HEK293 (cell line): ENCODE measurements around the gene DMD.

Experiments
- CTCF ChIA-PET: fragments of 350-600 bp; formaldehyde crosslinking; extraction: SDS; loops from one replicate; lab custom pipeline; 2021; ENCODE audit warnings: antibody characterized with exemption; lab: Yijun Ruan, JAX
- POLR2A ChIA-PET: fragments of 300-600 bp; formaldehyde crosslinking; extraction: SDS; loops from one replicate; lab custom pipeline; 2020; ENCODE audit warnings: antibody characterized with exemption, inconsistent platforms; lab: Yijun Ruan, JAX
- H3K27ac ChIP-seq: fragments of 200-500 bp; sonication (Bioruptor generic); 2 replicates; pipeline ENCODE4 v1.5.1; 2014; ENCODE audit warnings: low read depth, low read length, control low read depth, inconsistent platforms; ENCODE audit errors: extremely low read depth
- H3K36me3 ChIP-seq, 2 experiments: fragments of 200-500 bp in 1 of 2; sonication (Bioruptor generic) in 1 of 2; 1 replicate in 1 of 2; 2 replicates in 1 of 2; pipeline ENCODE4 v1.5.1; 2014 to 2017; ENCODE audit warnings: inconsistent platforms in 2 of 2, low read length in 2 of 2; ENCODE audit not compliant: control insufficient read depth in 2 of 2, insufficient read depth in 1 of 2
- H3K4me1 ChIP-seq: fragments of 200-500 bp; sonication (Bioruptor generic); 2 replicates; pipeline ENCODE4 v1.5.1; 2014; ENCODE audit warnings: mild to moderate bottlenecking, low read length, inconsistent platforms; ENCODE audit not compliant: control insufficient read depth, insufficient read depth
- H3K4me3 ChIP-seq: 2 replicates; pipeline ENCODE4 v1.5.1; 2011; ENCODE audit warnings: low read depth, mild to moderate bottlenecking, control low read depth, low read length, moderate library complexity
- H3K9me3 ChIP-seq: fragments of 200-500 bp; sonication (Bioruptor generic); 2 replicates; pipeline ENCODE4 v1.5.1; 2014; ENCODE audit warnings: low read depth, low read length, inconsistent platforms; ENCODE audit not compliant: control insufficient read depth, insufficient read depth
- GFI1B ChIP-seq: fragments of 450-650 bp; formaldehyde crosslinking; IDR thresholded peaks from 2 replicates; pipeline ENCODE4 v1.5.1; 2016; ENCODE audit warnings: missing biosample characterization, missing genetic modification characterization
- GLIS1 ChIP-seq: fragments of 450-650 bp; formaldehyde crosslinking; IDR thresholded peaks from 2 replicates; pipeline ENCODE4 v1.5.1; 2016; ENCODE audit warnings: missing biosample characterization, missing genetic modification characterization
- KLF10 ChIP-seq: fragments of 450-650 bp; IDR thresholded peaks from 2 replicates; pipeline ENCODE4 v1.5.1; 2018; ENCODE audit warnings: missing biosample characterization, mild to moderate bottlenecking, missing genetic modification characterization
- SALL2 ChIP-seq: fragments of 450-650 bp; formaldehyde crosslinking; IDR thresholded peaks from 2 replicates; pipeline ENCODE4 v1.5.0; 2017; ENCODE audit warnings: missing biosample characterization, mild to moderate bottlenecking, missing genetic modification characterization, borderline replicate concordance
- SP7 ChIP-seq: fragments of 450-650 bp; formaldehyde crosslinking; IDR thresholded peaks from 2 replicates; pipeline ENCODE4 v1.5.1; 2016; ENCODE audit warnings: missing biosample characterization, missing genetic modification characterization
- ZBTB48 ChIP-seq: fragments of 450-650 bp; formaldehyde crosslinking; IDR thresholded peaks from 2 replicates; pipeline ENCODE4 v1.5.1; 2016; ENCODE audit warnings: missing biosample characterization, missing genetic modification characterization
- ZBTB7A ChIP-seq: fragments of 450-650 bp; formaldehyde crosslinking; IDR thresholded peaks from 2 replicates; pipeline ENCODE4 v1.5.1; 2016; ENCODE audit warnings: low read depth, missing biosample characterization, missing genetic modification characterization
- ZNF112 ChIP-seq: fragments of 450-650 bp; formaldehyde crosslinking; IDR thresholded peaks from 2 replicates; pipeline ENCODE4 v1.5.0; 2017; ENCODE audit warnings: missing biosample characterization, missing genetic modification characterization
- ZNF146 ChIP-seq: fragments of 450-650 bp; formaldehyde crosslinking; IDR thresholded peaks from 2 replicates; pipeline ENCODE4 v1.5.1; 2016; ENCODE audit warnings: missing biosample characterization, missing genetic modification characterization
- ZNF155 ChIP-seq: fragments of 450-650 bp; formaldehyde crosslinking; IDR thresholded peaks from 2 replicates; pipeline ENCODE4 v1.5.1; 2016; ENCODE audit warnings: missing biosample characterization, missing genetic modification characterization
- ZNF184 ChIP-seq: fragments of 450-650 bp; IDR thresholded peaks from 2 replicates; pipeline ENCODE4 v1.5.1; 2018; ENCODE audit warnings: missing biosample characterization, mild to moderate bottlenecking, missing genetic modification characterization
- ZNF2 ChIP-seq: fragments of 450-650 bp; formaldehyde crosslinking; IDR thresholded peaks from 2 replicates; pipeline ENCODE4 v1.5.1; 2016; ENCODE audit warnings: missing biosample characterization, missing genetic modification characterization
- ZNF221 ChIP-seq: fragments of 450-650 bp; formaldehyde crosslinking; IDR thresholded peaks from 2 replicates; pipeline ENCODE4 v1.5.1; 2017; ENCODE audit warnings: missing biosample characterization, missing genetic modification characterization, borderline replicate concordance
- ZNF24 ChIP-seq: fragments of 450-650 bp; formaldehyde crosslinking; IDR thresholded peaks from 2 replicates; pipeline ENCODE4 v1.5.1; 2016; ENCODE audit warnings: missing biosample characterization, missing genetic modification characterization
- ZNF354C ChIP-seq: fragments of 450-650 bp; formaldehyde crosslinking; IDR thresholded peaks from 2 replicates; pipeline ENCODE4 v1.5.1; 2016; ENCODE audit warnings: missing biosample characterization, missing genetic modification characterization, low read depth, borderline replicate concordance
- ZNF621 ChIP-seq: fragments of 450-650 bp; formaldehyde crosslinking; IDR thresholded peaks from 2 replicates; pipeline ENCODE4 v1.5.1; 2017; ENCODE audit warnings: missing biosample characterization, missing genetic modification characterization
- ZNF629 ChIP-seq: fragments of 450-650 bp; formaldehyde crosslinking; IDR thresholded peaks from 2 replicates; pipeline ENCODE4 v1.5.1; 2017; ENCODE audit warnings: missing biosample characterization, missing genetic modification characterization
- ZNF664 ChIP-seq: fragments of 450-650 bp; formaldehyde crosslinking; IDR thresholded peaks from 2 replicates; pipeline ENCODE4 v1.5.1; 2016; ENCODE audit warnings: missing biosample characterization, missing genetic modification characterization
- ZNF785 ChIP-seq: fragments of 450-650 bp; formaldehyde crosslinking; IDR thresholded peaks from 2 replicates; pipeline ENCODE4 v1.5.1; 2016; ENCODE audit warnings: missing biosample characterization, missing genetic modification characterization
- ZNF791 ChIP-seq: fragments of 450-650 bp; formaldehyde crosslinking; IDR thresholded peaks from 2 replicates; pipeline ENCODE4 v1.5.1; 2016; ENCODE audit warnings: missing biosample characterization, missing genetic modification characterization
- ZSCAN30 ChIP-seq: fragments of 450-650 bp; IDR thresholded peaks from 2 replicates; pipeline ENCODE4 v1.5.1; 2018; ENCODE audit warnings: missing biosample characterization, mild to moderate bottlenecking, missing genetic modification characterization, moderate library complexity
- TF ChIP-seq, protein P1 (sequence below): fragments of 450-650 bp; formaldehyde crosslinking; conservative IDR thresholded peaks from 2 replicates; pipeline ENCODE4 v1.5.1; 2016; ENCODE audit warnings: low read depth, missing biosample characterization, missing genetic modification characterization
- TF ChIP-seq, protein P2 (sequence below): fragments of 450-650 bp; formaldehyde crosslinking; IDR thresholded peaks from 2 replicates; pipeline ENCODE4 v1.5.1; 2016; ENCODE audit warnings: missing biosample characterization, missing genetic modification characterization
- TF ChIP-seq, protein P3 (sequence below): fragments of 450-650 bp; formaldehyde crosslinking; IDR thresholded peaks from 2 replicates; pipeline ENCODE4 v1.5.1; 2016; ENCODE audit warnings: missing biosample characterization, missing genetic modification characterization
- TF ChIP-seq, protein P4 (sequence below): fragments of 450-650 bp; formaldehyde crosslinking; IDR thresholded peaks from 2 replicates; pipeline ENCODE4 v1.5.1; 2016; ENCODE audit warnings: missing biosample characterization, missing genetic modification characterization
- TF ChIP-seq, protein P5 (sequence below): fragments of 450-650 bp; formaldehyde crosslinking; IDR thresholded peaks from 2 replicates; pipeline ENCODE4 v1.5.1; 2016; ENCODE audit warnings: missing biosample characterization, missing genetic modification characterization

The DMD gene

DNA sequence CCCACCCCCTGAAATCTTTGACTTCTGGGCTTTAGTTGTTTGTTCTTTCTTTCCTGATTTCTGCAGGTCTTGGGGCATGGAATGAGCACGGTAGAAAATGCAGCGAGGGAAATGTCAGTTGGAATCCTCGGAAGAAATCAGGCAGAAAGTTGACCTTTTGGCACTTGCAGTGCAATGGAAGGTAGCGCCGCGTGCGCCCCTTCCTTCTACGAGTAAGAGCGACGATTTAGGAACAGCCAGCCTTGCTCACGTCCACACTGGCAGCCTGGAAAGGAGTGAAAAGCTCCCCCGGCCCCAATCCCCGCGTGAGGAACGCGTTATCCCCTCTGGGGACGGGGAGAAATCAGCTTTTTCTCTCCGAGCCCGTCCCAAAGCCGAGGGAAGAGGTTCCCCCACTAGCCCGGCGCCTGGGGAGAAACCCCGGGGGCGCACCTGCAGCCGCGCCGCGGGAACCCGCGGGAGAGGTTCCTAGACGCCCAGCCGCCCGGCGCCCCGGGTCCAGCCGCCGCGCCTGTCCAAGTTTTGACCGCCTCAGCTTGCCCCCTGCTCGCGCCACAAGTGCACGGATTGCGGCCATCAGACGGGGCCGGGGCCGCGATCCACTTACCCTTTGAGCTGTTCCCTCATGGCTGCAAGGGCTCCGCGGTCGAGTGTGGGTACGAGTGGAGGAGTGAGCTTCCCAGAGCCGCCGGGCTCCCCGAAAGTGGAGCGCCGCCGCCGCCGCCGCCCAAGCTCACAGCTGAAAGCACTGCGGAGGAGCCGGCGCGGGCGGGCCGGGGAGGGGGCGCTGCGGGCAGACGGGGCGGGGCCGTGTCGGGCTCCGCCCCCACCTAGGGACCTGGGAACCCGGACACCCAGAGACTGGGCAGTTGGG is 1944.9 kb downstream of the DMD start (continued):
- TF ChIP-seq, protein P1, sequence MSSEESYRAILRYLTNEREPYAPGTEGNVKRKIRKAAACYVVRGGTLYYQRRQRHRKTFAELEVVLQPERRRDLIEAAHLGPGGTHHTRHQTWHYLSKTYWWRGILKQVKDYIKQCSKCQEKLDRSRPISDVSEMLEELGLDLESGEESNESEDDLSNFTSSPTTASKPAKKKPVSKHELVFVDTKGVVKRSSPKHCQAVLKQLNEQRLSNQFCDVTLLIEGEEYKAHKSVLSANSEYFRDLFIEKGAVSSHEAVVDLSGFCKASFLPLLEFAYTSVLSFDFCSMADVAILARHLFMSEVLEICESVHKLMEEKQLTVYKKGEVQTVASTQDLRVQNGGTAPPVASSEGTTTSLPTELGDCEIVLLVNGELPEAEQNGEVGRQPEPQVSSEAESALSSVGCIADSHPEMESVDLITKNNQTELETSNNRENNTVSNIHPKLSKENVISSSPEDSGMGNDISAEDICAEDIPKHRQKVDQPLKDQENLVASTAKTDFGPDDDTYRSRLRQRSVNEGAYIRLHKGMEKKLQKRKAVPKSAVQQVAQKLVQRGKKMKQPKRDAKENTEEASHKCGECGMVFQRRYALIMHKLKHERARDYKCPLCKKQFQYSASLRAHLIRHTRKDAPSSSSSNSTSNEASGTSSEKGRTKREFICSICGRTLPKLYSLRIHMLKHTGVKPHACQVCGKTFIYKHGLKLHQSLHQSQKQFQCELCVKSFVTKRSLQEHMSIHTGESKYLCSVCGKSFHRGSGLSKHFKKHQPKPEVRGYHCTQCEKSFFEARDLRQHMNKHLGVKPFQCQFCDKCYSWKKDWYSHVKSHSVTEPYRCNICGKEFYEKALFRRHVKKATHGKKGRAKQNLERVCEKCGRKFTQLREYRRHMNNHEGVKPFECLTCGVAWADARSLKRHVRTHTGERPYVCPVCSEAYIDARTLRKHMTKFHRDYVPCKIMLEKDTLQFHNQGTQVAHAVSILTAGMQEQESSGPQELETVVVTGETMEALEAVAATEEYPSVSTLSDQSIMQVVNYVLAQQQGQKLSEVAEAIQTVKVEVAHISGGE (tag by site-specific recombination), result no peak
- TF ChIP-seq, protein P2, sequence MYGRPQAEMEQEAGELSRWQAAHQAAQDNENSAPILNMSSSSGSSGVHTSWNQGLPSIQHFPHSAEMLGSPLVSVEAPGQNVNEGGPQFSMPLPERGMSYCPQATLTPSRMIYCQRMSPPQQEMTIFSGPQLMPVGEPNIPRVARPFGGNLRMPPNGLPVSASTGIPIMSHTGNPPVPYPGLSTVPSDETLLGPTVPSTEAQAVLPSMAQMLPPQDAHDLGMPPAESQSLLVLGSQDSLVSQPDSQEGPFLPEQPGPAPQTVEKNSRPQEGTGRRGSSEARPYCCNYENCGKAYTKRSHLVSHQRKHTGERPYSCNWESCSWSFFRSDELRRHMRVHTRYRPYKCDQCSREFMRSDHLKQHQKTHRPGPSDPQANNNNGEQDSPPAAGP, result no peak
- TF ChIP-seq ZNF785 (tag by site-specific recombination) (no peak), ZNF2 (tag by site-specific recombination) (no peak), ZNF221 (tag by site-specific recombination) (no peak), KLF10 (tag by site-specific recombination) (no peak), SALL2 (tag by site-specific recombination) (no peak), ZNF184 (tag by site-specific recombination) (no peak), ZNF791 (tag by site-specific recombination) (no peak), ZNF354C (no peak), ZNF621 (tag by site-specific recombination) (no peak), ZNF146 (tag by site-specific recombination) (no peak), ZNF629 (tag by site-specific recombination) (no peak), ZNF155 (tag by site-specific recombination) (no peak)
- TF ChIP-seq, protein P3, sequence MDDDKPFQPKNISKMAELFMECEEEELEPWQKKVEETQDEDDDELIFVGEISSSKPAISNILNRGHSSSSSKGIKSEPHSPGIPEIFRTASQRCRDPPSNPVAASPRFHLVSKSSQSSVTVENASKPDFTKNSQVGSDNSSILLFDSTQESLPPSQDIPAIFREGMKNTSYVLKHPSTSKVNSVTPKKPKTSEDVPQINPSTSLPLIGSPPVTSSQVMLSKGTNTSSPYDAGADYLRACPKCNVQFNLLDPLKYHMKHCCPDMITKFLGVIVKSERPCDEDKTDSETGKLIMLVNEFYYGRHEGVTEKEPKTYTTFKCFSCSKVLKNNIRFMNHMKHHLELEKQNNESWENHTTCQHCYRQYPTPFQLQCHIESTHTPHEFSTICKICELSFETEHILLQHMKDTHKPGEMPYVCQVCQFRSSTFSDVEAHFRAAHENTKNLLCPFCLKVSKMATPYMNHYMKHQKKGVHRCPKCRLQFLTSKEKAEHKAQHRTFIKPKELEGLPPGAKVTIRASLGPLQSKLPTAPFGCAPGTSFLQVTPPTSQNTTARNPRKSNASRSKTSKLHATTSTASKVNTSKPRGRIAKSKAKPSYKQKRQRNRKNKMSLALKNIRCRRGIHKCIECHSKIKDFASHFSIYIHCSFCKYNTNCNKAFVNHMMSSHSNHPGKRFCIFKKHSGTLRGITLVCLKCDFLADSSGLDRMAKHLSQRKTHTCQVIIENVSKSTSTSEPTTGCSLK (tag by site-specific recombination), result no peak
- TF ChIP-seq, protein P4, sequence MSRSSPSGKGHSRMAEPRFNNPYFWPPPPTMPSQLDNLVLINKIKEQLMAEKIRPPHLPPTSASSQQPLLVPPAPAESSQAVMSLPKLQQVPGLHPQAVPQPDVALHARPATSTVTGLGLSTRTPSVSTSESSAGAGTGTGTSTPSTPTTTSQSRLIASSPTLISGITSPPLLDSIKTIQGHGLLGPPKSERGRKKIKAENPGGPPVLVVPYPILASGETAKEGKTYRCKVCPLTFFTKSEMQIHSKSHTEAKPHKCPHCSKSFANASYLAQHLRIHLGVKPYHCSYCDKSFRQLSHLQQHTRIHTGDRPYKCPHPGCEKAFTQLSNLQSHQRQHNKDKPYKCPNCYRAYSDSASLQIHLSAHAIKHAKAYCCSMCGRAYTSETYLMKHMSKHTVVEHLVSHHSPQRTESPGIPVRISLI (tag by site-specific recombination), result no peak

DNA sequence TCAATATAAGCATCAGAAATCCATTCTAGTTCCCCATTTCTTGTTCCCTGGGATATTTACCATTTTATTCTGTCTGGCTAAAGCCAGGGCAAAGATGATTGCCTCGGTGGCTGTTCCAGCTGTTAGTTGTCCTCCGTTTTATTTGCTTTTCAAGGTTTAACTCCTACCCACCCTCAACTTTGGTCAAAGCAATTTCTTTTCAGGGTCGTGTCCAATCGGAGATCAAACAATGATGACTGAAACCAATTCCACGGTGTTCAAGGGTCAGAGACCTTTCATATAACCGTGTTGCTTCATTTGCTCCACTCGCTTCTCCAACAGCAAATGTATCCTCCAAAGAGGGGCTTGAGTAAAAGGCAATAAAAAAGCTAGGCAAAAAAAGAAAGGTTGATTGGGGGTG is 1946.0 kb downstream of the DMD start:
- no peak overlapping the region for H3K27ac ChIP-seq
- H3K9me3 ChIP-seq, result no peaks in the 10 kb centered on the region
- H3K36me3 ChIP-seq, result 0 out of 3 replicates have a peak, but pooled peaks cover 0 to under 1% of the 10 kb centered on the region in 2 experiments
- peaks cover 6% of the 10 kb centered on the region; the same call in 1 of the 2 replicates for H3K4me1 ChIP-seq
- H3K4me3 ChIP-seq, result no peak overlapping the region
- CTCF ChIA-PET, result no interaction called here
- POLR2A ChIA-PET, result no interaction called here
- TF ChIP-seq ZBTB48 (tag by site-specific recombination), result no peak
- no peak for TF ChIP-seq GFI1B
- TF ChIP-seq SP7 (tag by site-specific recombination), result no peak
- no peak for TF ChIP-seq ZNF664 (tag by site-specific recombination)
- TF ChIP-seq GLIS1, result no peak
- no peak for TF ChIP-seq ZNF112 (tag by site-specific recombination)
- TF ChIP-seq ZSCAN30, result no peak
- no peak for TF ChIP-seq ZBTB7A (tag by site-specific recombination)
- TF ChIP-seq, protein P5, sequence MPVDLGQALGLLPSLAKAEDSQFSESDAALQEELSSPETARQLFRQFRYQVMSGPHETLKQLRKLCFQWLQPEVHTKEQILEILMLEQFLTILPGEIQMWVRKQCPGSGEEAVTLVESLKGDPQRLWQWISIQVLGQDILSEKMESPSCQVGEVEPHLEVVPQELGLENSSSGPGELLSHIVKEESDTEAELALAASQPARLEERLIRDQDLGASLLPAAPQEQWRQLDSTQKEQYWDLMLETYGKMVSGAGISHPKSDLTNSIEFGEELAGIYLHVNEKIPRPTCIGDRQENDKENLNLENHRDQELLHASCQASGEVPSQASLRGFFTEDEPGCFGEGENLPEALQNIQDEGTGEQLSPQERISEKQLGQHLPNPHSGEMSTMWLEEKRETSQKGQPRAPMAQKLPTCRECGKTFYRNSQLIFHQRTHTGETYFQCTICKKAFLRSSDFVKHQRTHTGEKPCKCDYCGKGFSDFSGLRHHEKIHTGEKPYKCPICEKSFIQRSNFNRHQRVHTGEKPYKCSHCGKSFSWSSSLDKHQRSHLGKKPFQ (tag by site-specific recombination), result no peak
- no peak for TF ChIP-seq ZNF24 (tag by site-specific recombination)
